GM21367 (cell line): ENCODE measurements around the gene ESRRB.

Source experiments
- ATAC-seq: cut with Tn5 transposase; IDR thresholded peaks from one replicate; pipeline ENCODE4 v1.9.1; 2021; ENCODE audit not compliant: unreplicated experiment

The ESRRB gene

GRCh38 chr14:76396714-76397187, 20.8 kb downstream of the ESRRB start:
- no peak for ATAC-seq

- no peak for ATAC-seq
Observed at GRCh38 chr14:76405627-76406026, 29.7 kb downstream of the ESRRB start.

DNA sequence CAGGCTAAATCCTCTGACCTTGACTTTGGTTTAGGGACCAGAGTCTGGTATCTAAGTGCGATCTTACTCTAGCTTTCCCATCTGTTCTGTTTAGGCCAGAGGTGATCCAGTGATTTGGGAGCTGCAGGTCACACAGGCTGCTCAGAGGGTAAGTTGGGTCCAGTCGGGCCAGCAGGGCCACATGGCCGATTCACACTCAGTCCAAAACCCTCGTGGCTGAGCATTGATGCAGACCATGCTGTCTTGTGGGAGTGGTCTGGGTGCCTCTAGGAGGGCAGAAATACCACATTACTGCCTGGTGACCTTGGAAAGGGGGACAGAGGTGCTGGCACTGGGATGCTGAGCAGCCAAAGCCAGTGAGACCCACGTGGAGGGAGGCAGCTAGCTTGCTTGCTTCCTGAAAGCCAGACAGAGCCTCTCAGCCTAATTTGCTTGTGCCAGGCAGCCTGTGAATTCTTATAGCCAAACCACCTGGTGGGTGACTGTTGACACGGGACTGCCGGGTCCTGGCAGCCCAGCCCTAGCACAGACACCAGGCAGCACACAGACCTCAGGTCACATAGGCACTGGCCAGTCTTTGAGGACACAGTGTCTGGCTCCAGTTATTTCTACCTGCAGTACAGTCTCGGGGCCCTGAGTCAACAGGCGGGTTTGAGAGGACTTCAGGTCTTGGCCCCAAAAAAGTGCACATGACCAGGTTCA, 31.7 kb downstream of the ESRRB start:
- no peak for ATAC-seq

DNA sequence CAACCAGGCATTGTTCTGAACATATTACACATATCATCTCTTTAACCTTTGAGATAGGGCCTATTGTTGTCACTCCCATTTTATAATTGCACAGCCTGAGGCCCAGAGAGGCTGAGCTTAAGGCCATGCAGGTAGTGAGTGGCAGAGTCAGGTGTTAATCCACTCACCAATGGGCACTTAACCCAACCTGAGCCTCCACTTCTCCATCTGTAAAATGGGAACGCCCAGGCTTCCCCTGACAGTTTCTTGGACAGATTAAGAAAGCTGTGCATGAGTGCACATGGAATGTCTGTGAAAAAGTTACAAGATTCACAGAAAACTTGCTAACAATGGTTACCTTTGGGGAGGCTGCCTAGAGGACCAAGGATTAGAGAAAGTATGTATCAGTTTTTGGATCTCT, 32.9 kb downstream of the ESRRB start:
- no peak for ATAC-seq

- no peak for ATAC-seq
Observed at GRCh38 chr14:76412501-76412900, 36.6 kb downstream of the ESRRB start.

DNA sequence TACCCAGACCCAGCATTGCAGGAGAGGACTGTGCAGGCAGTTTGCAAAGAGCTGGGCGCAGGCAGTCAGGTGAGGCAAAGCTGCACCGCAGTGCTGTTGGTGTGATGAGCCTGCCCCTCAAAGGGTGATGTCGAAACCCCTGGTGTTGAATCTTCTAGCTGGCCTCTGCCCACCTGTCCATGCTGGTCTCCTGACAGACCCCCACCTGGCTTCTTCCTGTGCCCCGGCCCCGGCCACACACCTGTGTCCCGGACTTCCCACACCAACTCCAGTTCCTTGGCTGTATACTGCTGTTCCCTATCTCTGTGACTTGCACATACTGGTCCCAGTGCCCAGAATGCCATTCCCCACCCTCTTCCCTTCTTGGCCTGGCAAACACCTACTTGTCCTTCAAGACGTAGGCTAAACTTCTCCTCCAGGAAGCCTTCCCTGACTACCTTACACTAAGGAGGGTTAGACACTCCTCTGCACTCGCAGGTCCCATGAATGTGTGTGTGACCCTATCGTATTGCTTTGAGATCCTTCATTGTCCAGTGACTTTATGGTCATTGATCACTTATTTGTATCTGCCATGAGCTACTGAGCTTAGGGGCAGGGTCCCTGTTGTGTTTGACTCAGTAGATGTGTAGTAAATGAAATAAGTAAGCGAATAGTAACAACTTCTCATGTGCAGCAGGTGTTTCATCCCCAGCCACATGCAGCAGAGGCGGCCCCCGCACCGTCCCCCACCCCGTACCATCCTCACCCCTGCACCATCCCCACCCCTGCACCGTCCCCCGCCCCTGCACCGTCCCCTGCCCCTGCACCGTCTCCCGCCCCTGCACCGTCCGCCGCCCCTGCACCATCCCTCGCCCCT, 37.4 kb downstream of the ESRRB start:
- ATAC-seq = no peak

DNA sequence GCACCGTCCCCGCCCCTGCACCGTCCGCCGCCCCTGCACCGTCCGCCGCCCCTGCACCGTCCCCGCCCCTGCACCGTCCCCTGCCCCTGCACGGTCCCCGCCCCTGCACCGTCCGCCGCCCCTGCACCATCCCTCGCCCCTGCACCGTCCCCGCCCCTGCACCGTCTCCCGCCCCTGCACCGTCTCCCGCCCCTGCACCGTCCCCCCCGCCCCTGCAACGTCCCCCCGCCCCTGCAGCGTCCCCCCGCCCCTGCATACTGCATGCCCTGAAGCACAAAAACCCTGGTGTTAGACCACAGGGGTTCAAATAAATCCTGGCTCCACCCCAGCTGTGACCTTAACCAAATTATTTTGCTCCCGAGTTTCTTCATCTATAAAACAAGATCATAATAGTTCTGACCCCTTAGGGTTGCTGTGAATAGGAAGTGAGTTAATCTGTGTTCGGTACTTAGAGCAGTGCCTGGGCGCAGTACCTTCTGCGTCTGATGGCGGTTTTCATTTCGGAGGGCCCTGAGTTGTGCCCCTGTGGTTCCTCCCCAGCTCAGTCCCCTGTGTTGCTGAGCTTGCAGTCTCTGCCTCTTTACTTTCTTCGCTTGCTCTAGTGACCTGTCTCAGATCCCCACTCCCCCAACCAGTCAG, 38.1 kb downstream of the ESRRB start:
- no peak for ATAC-seq

DNA sequence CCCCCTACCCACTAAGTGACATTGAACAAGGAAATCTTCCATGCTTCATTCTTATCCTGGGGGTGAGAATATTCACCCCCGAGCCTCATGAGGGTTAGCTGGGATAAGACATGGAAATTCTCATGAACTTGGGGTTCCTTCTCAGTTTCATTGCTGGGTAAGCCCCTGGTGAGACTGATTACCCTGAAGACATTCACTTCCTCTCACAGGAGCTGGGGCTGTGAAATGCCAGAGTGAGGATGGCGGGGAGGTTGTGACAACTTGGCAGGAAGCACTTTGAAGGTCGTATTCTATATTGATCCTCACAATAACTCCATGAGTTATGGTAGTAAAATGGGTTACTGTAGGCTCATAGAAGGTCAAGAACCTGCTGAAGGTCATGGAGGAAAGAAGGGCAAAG, 43.5 kb downstream of the ESRRB start:
- ATAC-seq = no peak

DNA sequence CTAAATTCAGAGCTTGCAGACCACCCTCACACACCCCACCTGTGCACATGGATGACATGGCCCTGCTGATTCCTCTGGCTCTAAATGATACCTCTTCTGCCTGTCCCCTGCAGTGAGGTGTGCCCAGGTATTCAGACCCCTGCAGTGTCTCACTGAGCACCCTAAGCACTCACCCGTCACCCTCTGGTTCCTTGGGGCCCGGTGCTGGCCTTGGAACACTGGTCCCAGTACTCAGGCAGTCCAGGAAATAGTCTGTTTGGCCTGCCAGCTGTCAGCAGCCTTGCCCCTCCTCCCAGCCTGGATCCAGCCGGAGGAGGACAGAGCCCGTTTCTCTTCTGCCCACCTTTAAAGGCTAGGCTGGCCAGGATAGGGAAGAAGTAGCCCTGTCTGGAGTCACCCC, 44.9 kb downstream of the ESRRB start:
- no peak for ATAC-seq

DNA sequence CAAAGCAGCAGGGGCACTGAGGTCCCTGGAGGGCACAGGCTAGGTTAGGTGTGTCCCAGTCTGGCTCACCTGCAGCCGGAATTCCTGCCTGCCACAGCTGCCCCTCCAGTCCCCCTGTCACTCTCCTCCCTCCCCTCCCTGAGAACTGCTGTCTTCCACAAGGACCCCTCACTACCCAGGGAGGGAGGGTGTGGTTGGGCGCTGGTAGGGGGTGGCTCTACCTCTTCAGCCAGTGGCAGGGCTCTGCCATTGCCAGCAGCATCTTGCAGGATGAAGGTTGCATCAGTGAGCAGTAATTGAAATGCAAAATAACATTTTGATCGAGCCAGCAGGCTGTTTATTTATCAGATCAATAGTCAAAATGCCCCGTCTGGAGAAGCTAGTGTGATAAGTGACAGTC, 45.7 kb downstream of the ESRRB start:
- no peak for ATAC-seq

DNA sequence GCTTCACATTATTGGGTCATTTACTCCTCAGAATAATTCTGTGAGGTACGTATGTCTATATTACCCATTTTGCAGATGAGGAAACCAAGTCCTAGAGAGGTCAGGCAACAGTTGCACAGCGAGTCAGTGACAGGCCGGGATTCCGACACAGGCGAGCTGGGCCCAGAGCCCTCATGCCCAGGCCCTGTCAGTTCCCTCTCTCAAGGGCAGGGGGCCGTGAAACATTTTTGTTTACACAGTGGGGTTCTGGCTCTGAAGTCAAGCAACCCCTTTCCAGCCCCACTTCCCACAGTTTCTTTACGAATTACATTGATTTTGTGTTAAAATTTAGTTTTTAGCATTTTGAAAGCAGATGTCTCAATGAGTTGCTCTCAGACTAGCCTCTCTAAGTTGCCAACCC, 46.7 kb downstream of the ESRRB start:
- no peak for ATAC-seq

DNA sequence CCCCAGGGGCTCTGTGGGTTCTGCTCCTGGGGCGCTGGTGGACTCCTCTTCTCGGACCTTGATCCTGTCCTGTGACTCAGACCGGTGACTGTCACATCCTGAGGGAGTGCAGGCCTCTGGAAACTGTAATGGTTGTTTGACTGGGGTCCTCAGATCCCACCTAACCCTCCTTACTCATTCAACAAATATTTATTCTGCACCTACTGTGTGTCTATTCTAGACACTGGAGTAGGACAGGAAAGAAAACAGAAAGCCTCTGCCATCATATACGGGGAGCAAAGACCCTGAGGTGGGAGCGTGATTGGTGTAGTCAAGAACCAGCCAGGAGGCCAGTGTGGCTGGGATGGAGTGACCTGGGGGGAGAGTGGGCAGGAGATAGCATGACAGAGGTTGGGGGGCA, 47.6 kb downstream of the ESRRB start:
- ATAC-seq = no peak

DNA sequence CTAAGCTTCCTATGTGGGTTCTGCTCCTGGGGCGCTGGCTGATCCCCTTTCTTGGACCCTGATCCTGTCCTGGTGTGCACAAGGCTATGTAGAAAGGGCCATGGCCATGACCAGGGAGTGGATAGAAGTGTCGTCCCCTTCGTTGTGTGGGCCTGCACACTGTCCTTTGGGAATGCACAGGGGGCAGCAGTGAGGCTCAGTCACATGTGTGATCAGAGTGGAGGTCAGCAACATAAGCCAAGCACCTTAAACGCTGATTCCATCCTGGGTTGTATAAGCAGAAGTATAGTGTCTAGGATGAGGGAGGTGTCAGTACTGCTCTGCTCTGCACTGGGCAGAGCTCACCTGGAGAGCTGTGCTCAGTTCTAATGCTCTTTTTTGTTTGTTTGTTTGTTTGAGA, 48.4 kb downstream of the ESRRB start:
- ATAC-seq = no peak

DNA sequence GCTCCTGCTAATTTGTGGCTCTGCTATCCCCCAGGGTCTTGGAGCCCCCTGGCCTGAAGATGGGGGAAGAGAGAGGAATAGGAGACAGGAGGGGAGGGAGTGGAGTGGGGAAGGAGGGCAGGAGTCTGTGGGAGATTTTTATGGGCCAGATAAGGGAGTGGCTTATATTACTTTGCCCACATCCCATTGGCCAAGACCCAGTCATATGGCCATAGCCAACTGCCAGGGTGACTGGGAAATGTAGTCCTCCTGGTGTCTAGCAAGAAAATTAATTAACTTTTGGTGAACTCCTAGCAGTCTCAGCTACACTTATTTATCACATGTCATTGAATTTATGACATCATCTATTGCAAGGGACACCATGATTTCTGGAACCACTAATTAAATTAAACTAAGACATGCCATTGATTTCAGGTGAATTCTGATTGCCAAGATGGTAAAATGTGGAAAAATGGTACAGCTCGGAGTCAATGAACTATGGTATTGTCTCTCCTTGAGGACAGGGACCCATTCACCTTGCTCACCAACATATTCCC, 50.3 kb downstream of the ESRRB start:
- no peak for ATAC-seq

DNA sequence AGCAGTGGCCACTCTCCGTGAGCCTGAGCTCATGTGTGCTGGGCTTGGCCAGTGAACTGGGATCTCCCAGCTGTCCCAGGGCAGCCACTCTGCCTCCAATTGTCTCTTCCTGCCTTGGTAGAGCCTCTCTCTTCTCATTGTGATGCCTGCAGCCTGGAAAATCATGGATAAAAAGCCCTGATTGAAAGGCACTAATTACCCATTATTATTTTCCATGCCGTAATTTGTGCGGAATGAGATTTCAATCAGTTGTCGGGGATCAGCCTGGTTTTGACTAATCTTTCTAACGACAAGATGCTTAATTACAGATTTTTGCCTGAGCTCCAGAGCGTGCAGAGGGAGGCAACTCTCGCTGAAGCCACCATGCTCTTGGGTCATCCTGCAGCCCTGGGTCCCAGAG, 52.7 kb downstream of the ESRRB start:
- ATAC-seq = no peak

DNA sequence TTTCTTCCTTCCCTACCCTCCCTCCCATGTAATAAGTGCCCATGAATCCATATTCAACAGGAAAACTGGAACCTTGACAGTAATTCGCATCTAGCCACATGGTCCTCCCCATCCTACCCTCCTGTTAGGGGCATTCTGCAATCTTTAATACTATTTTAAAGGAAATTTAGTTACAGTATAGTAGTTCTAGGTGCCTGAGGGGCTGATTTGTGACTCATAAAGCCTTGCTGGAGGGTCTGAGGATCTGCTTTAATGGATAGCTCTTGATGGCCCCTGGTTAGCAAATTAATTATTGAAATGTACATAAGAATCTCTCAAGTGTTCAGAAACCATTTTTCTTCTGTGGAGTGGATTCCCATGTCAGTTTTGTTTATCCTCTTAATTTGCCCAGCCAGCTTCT, 54.1 kb downstream of the ESRRB start:
- ATAC-seq = no peak

DNA sequence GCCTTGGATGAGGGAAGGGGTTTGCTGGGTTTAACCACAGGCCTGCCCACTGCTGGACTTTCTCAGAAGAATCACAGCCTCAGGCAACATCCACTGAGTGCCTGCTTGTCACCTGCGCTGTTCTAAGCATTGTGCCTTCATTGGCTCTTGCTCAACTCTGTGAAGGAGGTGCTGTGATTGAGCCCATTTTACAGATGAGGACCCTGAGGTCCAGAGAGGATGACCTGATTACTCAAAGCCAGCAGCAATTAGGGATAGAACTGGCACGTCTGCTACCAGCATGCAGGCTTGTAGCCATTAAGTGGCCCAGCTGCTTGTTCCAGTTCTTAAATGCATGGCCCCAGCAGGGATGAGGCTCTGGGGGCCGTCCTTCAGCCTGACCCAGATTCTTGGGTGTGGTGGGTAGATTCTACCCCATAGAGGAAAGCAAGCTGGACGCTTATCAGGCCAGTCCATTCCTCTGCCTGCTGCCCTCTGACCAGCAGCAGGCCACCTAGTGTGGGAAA, 54.6 kb downstream of the ESRRB start:
- no peak for ATAC-seq

- no peak for ATAC-seq
Observed at GRCh38 chr14:76431538-76431937, 55.6 kb downstream of the ESRRB start.

DNA sequence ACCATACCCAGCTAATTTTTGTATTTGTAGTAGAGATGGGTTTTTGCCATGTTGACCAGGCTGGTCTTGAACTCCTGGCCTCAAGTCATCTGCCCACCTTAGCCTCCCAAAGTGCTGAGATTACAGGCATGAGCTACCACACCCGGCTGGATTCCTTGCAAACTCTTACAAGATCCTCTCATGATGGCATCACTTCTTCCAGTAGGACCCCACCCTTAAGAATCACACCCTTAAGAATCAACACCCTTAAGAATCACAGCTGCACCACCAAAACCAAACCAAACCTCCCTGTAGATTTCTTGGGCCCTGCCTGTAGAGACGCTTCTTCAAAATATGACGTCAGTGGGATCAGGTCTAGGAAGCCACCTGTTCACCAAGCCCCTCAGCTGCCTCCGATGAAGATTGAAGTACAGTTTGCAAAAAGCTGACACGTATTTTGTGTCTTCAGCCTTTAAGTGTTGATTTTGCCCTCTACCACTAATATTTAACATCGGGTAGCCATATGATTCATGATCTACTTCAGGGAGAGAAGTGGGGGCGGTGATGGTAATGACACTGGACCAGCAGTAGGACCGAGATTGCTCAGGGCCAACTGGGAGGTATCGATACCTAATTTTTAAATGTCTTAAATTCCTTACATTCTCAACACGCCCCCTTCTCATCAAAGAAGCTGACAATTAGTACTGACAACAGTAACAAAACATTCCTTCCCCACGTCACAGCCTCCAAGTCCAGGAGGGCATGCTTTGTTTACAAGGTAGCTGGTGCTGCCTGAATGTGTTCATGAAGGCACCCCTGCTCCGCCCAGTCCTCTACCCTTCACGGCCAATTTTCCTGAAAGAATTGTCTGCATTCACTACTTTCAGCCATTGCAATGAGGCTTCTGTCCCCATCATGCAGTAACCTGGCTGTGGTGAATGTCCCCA, 57.2 kb downstream of the ESRRB start:
- no peak for ATAC-seq

GRCh38 chr14:76434220-76434619, 58.3 kb downstream of the ESRRB start:
- ATAC-seq = no peak
